ENCODE measurements around the gene DCXR. TPM values are rescaled to one million over a fixed set of nuclear protein-coding genes. Genes with fewer than 3 reads are reported as not detected.

Gene DCXR
- total RNA-seq, 1 donor from 2014 or later: 158 TPM

GRCh38 chr17:82013341-82013740 is 24.2 kb downstream of the DCXR start:
- Mint-ChIP-seq H3K36me3 (no peaks in the 10 kb centered on the region), H3K27ac (no peak overlapping the region), H3K4me1 (ENCODE audit: unreplicated experiment) (peaks cover 3% of the 10 kb centered on the region), H3K4me3 (no peak overlapping the region), H3K27me3 (no peaks in the 10 kb centered on the region), H3K9me3 (no peaks in the 10 kb centered on the region)
- TF ChIP-seq CTCF (conservative IDR thresholded peaks at IDR 0.05): no peak
- no peak for DNase-seq (ENCODE audit: extremely low spot score, unreplicated experiment)

DNA sequence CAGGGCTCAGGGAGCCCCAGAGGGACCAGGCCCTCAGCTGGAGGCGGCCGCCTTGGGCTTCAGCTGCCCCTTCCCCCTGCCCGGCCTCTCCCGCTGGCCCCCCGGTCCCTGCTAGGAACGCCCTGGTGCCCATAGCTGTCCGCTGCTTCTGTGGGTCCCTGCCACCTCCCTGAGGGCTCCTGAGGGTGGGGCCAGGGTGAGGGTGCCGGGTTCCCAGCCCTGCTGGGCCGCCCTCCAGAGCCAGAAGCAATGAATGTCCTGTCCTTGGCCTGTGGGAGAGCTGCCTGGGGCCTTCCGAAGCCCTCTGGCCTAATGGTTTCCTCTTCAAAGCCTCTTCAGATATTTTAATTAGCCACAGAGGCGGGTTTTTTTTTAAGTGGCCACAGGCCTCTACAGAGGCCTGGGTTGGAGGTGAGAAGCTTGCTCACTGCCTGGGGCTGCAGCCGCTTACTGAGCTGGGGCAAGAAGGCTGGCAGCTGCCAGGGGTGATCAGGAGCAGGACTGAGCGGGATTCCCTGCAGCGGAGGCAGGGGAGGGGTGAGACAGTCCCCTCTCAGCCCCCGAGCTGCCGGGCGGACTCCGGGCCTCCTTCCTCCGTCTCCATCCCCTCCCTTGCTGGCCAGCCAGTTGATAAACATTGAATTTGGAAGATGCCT is 24.7 kb downstream of the DCXR start:
- H3K4me3 Mint-ChIP-seq: no peak overlapping the region
- H3K36me3 Mint-ChIP-seq: no peaks in the 10 kb centered on the region

GRCh38 chr17:82012261-82012639 is 25.2 kb downstream of the DCXR start:
- H3K36me3 Mint-ChIP-seq: no peaks in the 10 kb centered on the region
- H3K27me3 Mint-ChIP-seq: no peaks in the 10 kb centered on the region
- peaks cover 3% of the 10 kb centered on the region for H3K4me1 Mint-ChIP-seq (ENCODE audit: unreplicated experiment)
- H3K9me3 Mint-ChIP-seq: no peaks in the 10 kb centered on the region
- H3K27ac Mint-ChIP-seq: no peak overlapping the region
- H3K4me3 Mint-ChIP-seq: no peak overlapping the region
- no peak for TF ChIP-seq CTCF (conservative IDR thresholded peaks at IDR 0.05)
- no peak for DNase-seq (ENCODE audit: extremely low spot score, unreplicated experiment)

More for the DNA sequence above, 24.7 kb downstream of the DCXR start:
- DNase-seq (ENCODE audit: extremely low spot score, unreplicated experiment): no peak
- no peak for TF ChIP-seq CTCF (conservative IDR thresholded peaks at IDR 0.05)
- Mint-ChIP-seq H3K27ac (no peak overlapping the region), H3K27me3 (no peaks in the 10 kb centered on the region), H3K9me3 (no peaks in the 10 kb centered on the region), H3K4me1 (ENCODE audit: unreplicated experiment) (peaks cover 3% of the 10 kb centered on the region)

DNA sequence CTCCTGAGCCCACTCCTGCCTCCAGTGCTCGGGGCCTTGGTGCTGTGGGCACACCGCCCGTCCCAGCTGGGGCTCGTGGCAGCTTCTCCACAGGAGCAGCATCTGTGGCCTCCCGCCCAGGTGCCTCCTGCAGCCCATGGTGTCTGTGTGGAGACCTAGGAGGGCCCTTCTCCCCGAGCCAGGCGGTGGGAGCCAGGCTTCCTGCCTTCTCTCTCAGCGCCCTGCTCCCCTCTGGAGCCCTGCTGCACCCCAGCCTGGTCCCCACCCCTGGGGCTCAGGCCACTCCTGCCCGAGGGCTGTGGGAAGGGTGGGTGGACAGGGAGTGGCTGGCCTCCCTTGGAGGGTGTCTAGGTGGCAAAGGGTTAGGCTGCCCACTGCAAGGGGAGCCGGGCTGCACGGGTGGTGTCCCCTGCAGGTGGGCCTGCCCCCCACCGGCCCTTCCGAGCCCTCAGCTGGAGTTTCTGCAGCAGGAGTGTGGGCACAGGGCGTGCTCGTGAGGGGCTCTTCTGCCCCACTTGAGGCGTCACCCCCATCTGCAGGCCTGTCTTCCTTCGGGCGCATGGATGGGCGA is 25.8 kb downstream of the DCXR start:
- Mint-ChIP-seq H3K27me3 (no peaks in the 10 kb centered on the region), H3K27ac (no peak overlapping the region), H3K4me1 (ENCODE audit: unreplicated experiment) (peaks cover 3% of the 10 kb centered on the region), H3K4me3 (no peak overlapping the region), H3K9me3 (no peaks in the 10 kb centered on the region), H3K36me3 (no peaks in the 10 kb centered on the region)
- no peak for TF ChIP-seq CTCF (conservative IDR thresholded peaks at IDR 0.05)
- no peak for DNase-seq (ENCODE audit: extremely low spot score, unreplicated experiment)

DNA sequence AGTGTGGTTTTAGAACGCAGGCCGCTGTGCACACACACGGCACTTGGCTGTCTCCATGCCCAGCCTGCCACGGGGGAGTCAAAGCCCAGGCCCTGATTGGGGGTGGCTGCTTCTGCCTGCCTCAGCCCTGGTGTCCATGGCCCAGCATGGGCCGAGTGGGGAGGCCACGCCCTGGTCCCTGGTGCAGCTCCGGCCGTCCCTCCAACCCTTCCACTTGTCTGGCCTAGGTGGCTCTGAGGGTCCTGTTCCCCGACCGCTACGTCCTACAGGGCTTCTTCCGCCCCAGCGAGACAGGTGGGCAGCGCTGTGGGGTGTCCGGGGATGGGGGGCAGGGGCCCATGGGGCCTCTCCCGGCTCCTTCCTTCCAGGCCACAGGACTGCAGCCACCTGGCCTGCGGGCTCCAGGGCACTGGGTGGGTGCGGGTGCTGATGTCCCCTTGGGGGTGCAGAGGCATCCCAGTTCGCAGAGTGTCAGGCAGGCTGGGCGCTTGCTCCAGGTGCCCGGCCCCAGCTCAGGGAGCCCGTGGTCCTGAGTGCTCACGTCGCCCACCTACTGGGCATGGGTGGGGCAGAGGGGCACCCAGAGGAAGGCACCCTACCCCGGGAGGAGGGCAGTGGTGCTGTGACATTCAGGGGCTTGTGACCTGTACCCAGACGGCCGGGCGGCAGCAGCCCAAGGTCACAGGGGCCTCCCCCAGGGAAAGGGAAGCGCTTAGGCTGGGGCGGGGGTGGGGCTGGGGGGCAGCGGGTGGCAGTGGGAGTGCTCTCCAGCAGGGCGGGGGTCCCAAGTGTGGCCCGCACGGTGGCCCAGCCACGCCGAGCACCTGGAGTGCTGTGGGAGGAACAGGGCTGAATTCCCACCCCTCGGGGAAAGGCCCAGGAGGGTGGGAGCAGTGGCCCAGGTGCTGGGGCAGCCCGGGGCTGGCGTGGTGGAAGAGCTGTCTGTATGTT is 26.6 kb downstream of the DCXR start:
- H3K9me3 Mint-ChIP-seq: no peaks in the 10 kb centered on the region
- no peaks in the 10 kb centered on the region for H3K36me3 Mint-ChIP-seq
- TF ChIP-seq CTCF (conservative IDR thresholded peaks at IDR 0.05): no peak
- no peak overlapping the region for H3K4me3 Mint-ChIP-seq
- H3K4me1 Mint-ChIP-seq (ENCODE audit: unreplicated experiment): peaks cover 8% of the 10 kb centered on the region
- no peak for DNase-seq (ENCODE audit: extremely low spot score, unreplicated experiment)
- no peaks in the 10 kb centered on the region for H3K27me3 Mint-ChIP-seq
- H3K27ac Mint-ChIP-seq: no peak overlapping the region
